Upper lobe of right lung (tissue), 1 donor: ENCODE data around the gene CDC123. TPM values are rescaled to one million over a fixed set of nuclear protein-coding genes. Genes with fewer than 3 reads are reported as not detected.

Experiments
- ATAC-seq: fragments of 200-7000 bp; cut with Tn5 transposase; one replicate; pipeline ENCODE4 v1.9.1; 2020; ENCODE audit warnings: mild to moderate bottlenecking, moderate library complexity
- DNase-seq: peaks from one replicate; pipeline ENCODE4 v3.0.0-alpha.2; 2020
- H3K27ac ChIP-seq: fragments of 200-600 bp; one replicate; pipeline ENCODE4 v1.8.0; 2022
- H3K27me3 ChIP-seq: fragments of 200-600 bp; one replicate; pipeline ENCODE4 v1.8.0; 2022; ENCODE audit warnings: mild to moderate bottlenecking
- H3K36me3 ChIP-seq: fragments of 200-600 bp; one replicate; pipeline ENCODE4 v1.8.0; 2022
- H3K4me1 ChIP-seq: fragments of 200-600 bp; one replicate; pipeline ENCODE4 v1.8.0; 2022
- H3K4me3 ChIP-seq: fragments of 200-600 bp; one replicate; pipeline ENCODE4 v1.8.0; 2022; ENCODE audit warnings: mild to moderate bottlenecking
- H3K9me3 ChIP-seq: fragments of 200-600 bp; one replicate; pipeline ENCODE4 v1.8.0; 2022
- CTCF ChIP-seq: fragments of 200-600 bp; IDR thresholded peaks from one replicate; pipeline ENCODE4 v1.8.0; 2022; ENCODE audit warnings: antibody characterized with exemption
- intact Hi-C: fragments of 100-400 bp; cut with DNase I; formaldehyde crosslinking; loops from one replicate; pipeline ENCODE4 v1.11.0; 2022
- total RNA-seq: library from RNA; stranded (reverse); fragmentation: NEBNext Ultra II Directional; extraction: Animal tissue kit (Norgen Biotek cat#: 25700); gene quantifications from one replicate; pipeline ENCODE4 v1.2.1, GENCODE V29; 2021
- donor health status: DM: no; HTN: yes; CAD: no; lungs with severe emphysema.

The CDC123 gene
- total RNA-seq, 1 donor from 2014 or later: 44.3 TPM

- ATAC-seq: no peak
- TF ChIP-seq CTCF: no peak
- intact Hi-C loops: no loop called here
- H3K9me3 ChIP-seq: no peaks in the 10 kb centered on the region
- H3K4me3 ChIP-seq: no peak overlapping the region
- H3K27me3 ChIP-seq: no peaks in the 10 kb centered on the region
- DNase-seq: no peak
- H3K27ac ChIP-seq: no peak overlapping the region
- peaks cover 94% of the 10 kb centered on the region for H3K36me3 ChIP-seq
- no peaks in the 10 kb centered on the region for H3K4me1 ChIP-seq
Observed at GRCh38 chr10:12177642-12178041, 18.3 kb upstream of the CDC123 start.

GRCh38 chr10:12179606-12180170, 16.3 kb upstream of the CDC123 start:
- intact Hi-C loops: no loop called here
- peaks cover 91% of the 10 kb centered on the region for H3K36me3 ChIP-seq

GRCh38 chr10:12180221-12180974, 15.6 kb upstream of the CDC123 start:
- H3K36me3 ChIP-seq: peaks cover 91% of the 10 kb centered on the region
- H3K27me3 ChIP-seq: no peaks in the 10 kb centered on the region
- no peak overlapping the region for H3K4me3 ChIP-seq
- ATAC-seq (no peak), DNase-seq (no peak)
- no peaks in the 10 kb centered on the region for H3K4me1 ChIP-seq
- intact Hi-C loops: no loop called here
- TF ChIP-seq CTCF: no peak
- H3K27ac ChIP-seq: no peak overlapping the region
- no peaks in the 10 kb centered on the region for H3K9me3 ChIP-seq

More at GRCh38 chr10:12179606-12180170, 16.3 kb upstream of the CDC123 start:
- no peaks in the 10 kb centered on the region for H3K27me3 ChIP-seq
- H3K4me3 ChIP-seq: no peak overlapping the region
- no peak overlapping the region for H3K27ac ChIP-seq
- TF ChIP-seq CTCF: no peak
- no peaks in the 10 kb centered on the region for H3K4me1 ChIP-seq
- no peaks in the 10 kb centered on the region for H3K9me3 ChIP-seq
- ATAC-seq: no peak
- no peak for DNase-seq

GRCh38 chr10:12181065-12181775, 14.8 kb upstream of the CDC123 start:
- intact Hi-C loops: no loop called here
- peak; percentile 65 for DNase-seq
- no peaks in the 10 kb centered on the region for H3K27me3 ChIP-seq
- no peak overlapping the region for H3K4me3 ChIP-seq
- H3K4me1 ChIP-seq: no peaks in the 10 kb centered on the region
- TF ChIP-seq CTCF: no peak
- H3K9me3 ChIP-seq: no peaks in the 10 kb centered on the region
- peaks cover 91% of the 10 kb centered on the region for H3K36me3 ChIP-seq
- no peak overlapping the region for H3K27ac ChIP-seq
- peak; percentile 86 for ATAC-seq

- TF ChIP-seq CTCF: no peak
- no peak overlapping the region for H3K4me3 ChIP-seq
- H3K9me3 ChIP-seq: no peaks in the 10 kb centered on the region
- no peak overlapping the region for H3K27ac ChIP-seq
- H3K4me1 ChIP-seq: no peaks in the 10 kb centered on the region
- peaks cover 72% of the 10 kb centered on the region for H3K36me3 ChIP-seq
- intact Hi-C loops: no loop called here
- ATAC-seq: no peak
- H3K27me3 ChIP-seq: no peaks in the 10 kb centered on the region
- DNase-seq: no peak
Observed at GRCh38 chr10:12184165-12184564, 11.8 kb upstream of the CDC123 start.
